ENCODE data around the gene LOXHD1.

The LOXHD1 gene

GRCh38 chr18:46518438-46518837 is 138.6 kb downstream of the LOXHD1 start:
- DNase-seq (ENCODE audit: low spot score) = peak; percentile 7
- ChIA-PET CTCF (interaction anchor here (0.6 to 1.6 kb wide), 2 partner anchors 99 to 238 kb away, joined by 3 to 7 read pairs; no protein-coding TSS in a partner anchor), POLR2A (ENCODE audit: low non-redundant PET) (no interaction called here)
- H3K27ac ChIP-seq = no peak overlapping the region
- TF ChIP-seq, protein P1, sequence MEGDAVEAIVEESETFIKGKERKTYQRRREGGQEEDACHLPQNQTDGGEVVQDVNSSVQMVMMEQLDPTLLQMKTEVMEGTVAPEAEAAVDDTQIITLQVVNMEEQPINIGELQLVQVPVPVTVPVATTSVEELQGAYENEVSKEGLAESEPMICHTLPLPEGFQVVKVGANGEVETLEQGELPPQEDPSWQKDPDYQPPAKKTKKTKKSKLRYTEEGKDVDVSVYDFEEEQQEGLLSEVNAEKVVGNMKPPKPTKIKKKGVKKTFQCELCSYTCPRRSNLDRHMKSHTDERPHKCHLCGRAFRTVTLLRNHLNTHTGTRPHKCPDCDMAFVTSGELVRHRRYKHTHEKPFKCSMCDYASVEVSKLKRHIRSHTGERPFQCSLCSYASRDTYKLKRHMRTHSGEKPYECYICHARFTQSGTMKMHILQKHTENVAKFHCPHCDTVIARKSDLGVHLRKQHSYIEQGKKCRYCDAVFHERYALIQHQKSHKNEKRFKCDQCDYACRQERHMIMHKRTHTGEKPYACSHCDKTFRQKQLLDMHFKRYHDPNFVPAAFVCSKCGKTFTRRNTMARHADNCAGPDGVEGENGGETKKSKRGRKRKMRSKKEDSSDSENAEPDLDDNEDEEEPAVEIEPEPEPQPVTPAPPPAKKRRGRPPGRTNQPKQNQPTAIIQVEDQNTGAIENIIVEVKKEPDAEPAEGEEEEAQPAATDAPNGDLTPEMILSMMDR (conservative IDR thresholded peaks at IDR 0.05; ENCODE audit: low read depth) = peak; percentile 26

DNA sequence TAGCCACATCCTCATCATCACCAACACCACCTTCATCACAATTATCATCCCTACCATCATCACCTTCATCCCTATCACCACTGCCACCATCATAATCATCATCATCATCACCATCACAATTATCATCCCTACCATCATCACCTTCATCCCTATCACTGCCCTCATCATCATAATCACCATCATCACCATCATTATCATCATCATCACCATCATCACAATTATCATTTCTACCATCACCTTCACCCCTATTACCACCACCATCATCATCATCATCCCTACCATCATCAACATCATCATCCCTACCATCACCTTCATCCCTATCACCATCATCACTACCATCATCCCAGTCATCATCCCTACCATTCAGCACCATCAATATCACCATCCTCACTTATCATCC is 140.5 kb downstream of the LOXHD1 start:
- no peak overlapping the region for H3K27ac ChIP-seq
- ChIA-PET POLR2A (ENCODE audit: low non-redundant PET) (no interaction called here), CTCF (no interaction called here)
- TF ChIP-seq, protein P1 (conservative IDR thresholded peaks at IDR 0.05; ENCODE audit: low read depth) = no peak
- DNase-seq (ENCODE audit: low spot score) = no peak

- ChIA-PET POLR2A (ENCODE audit: low non-redundant PET) (no interaction called here), CTCF (no interaction called here)
- no peak for DNase-seq (ENCODE audit: low spot score)
- H3K27ac ChIP-seq = no peak overlapping the region
- TF ChIP-seq, protein P1 (conservative IDR thresholded peaks at IDR 0.05; ENCODE audit: low read depth) = no peak
These were observed 146.6 kb downstream of the LOXHD1 start for GRCh38 chr18:46510386-46510785.

GRCh38 chr18:46509530-46509929 is 147.5 kb downstream of the LOXHD1 start:
- TF ChIP-seq, protein P1 (conservative IDR thresholded peaks at IDR 0.05; ENCODE audit: low read depth) = no peak
- ChIA-PET POLR2A (ENCODE audit: low non-redundant PET) (no interaction called here), CTCF (no interaction called here)
- DNase-seq (ENCODE audit: low spot score) = no peak
- H3K27ac ChIP-seq = no peak overlapping the region

DNA sequence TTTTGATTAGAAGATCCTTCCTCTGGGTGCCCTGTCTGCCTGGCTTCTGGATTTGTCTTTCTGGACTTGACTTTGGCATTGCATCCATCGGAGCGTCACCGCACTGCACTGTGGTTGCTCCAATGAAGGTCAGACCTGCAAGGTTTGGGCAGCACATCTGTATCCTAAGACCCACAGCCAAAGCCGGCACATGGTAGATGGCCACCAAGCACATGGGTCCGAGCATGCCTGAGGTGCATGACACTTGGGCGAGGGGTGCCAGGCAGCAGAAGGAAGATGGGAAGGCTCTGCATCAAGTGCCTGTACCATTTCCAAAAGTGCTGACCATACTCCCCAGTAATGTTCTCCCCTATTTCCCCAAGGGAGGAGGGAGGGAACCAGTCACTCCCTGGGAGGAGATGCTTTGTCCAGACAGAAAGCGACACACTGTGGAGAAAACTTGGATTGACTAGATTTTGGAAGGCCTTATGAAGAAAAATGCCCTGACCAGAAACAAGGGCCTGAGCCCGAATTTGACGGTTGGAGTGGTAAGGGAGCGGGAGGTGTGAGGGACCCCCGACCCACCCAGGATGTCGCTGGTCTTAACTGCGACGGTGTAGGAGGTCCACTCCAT is 149.9 kb downstream of the LOXHD1 start:
- TF ChIP-seq, protein P1 (conservative IDR thresholded peaks at IDR 0.05; ENCODE audit: low read depth) = no peak
- H3K27ac ChIP-seq = no peak overlapping the region
- ChIA-PET CTCF (no interaction called here), POLR2A (ENCODE audit: low non-redundant PET) (no interaction called here)
- no peak for DNase-seq (ENCODE audit: low spot score)

DNA sequence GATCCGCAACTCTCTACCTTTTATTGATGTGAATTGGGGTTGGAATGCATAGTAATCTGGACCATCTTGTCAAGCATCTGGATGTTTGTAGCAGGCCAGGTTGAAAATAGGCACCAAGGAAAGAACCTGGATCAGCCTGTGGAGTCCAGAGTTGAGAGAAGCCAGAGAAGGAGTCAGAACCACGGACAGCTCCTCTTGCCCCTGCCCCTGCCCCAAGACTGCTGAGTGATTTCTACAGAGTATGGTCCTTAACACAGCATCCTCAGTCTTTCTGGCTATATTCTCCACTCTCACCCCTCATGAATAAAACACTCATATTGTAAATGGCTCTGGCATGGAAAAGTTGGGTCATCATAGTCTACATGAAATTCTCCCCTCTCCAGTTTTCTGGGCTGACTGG is 154.6 kb downstream of the LOXHD1 start:
- peak; percentile 8 for DNase-seq (ENCODE audit: low spot score)
- TF ChIP-seq, protein P1 (conservative IDR thresholded peaks at IDR 0.05; ENCODE audit: low read depth) = no peak
- ChIA-PET POLR2A (ENCODE audit: low non-redundant PET) (no interaction called here), CTCF (no interaction called here)
- H3K27ac ChIP-seq = no peak overlapping the region

All from RWPE1 (cell line).